AG04450 (cell line): ENCODE measurements around the gene NCAM1. TPM values are rescaled to one million over a fixed set of nuclear protein-coding genes. Genes with fewer than 3 reads are reported as not detected.

Experiments used
- CTCF ChIA-PET: fragments of 300-600, 350-600 bp; formaldehyde crosslinking; extraction: SDS; loops from one replicate; lab custom pipeline; 2022; ENCODE audit warnings: antibody characterized with exemption, inconsistent platforms; lab: Charles Lee
- POLR2A ChIA-PET: fragments of 350-600 bp; formaldehyde crosslinking; extraction: SDS; loops from one replicate; lab custom pipeline; 2021; ENCODE audit warnings: antibody characterized with exemption, inconsistent platforms; lab: Yijun Ruan, JAX
- DNase-seq: peaks from one replicate; pipeline ENCODE4 v3.0.0-alpha.2; 2011; ENCODE audit warnings: low read depth, low spot score
- H3K27ac ChIP-seq: one replicate; pipeline ENCODE4 v1.5.1; 2012; ENCODE audit warnings: low read depth, low read length, control low read depth
- H3K27me3 ChIP-seq: one replicate; pipeline ENCODE4 v1.6.0; 2012; ENCODE audit warnings: low read length; ENCODE audit not compliant: control insufficient read depth, insufficient read depth
- H3K4me3 ChIP-seq: 2 replicates; pipeline ENCODE4 v1.5.1; 2011; ENCODE audit warnings: mild to moderate bottlenecking, low read depth, low read length, control low read depth
- H3K9me3 ChIP-seq: 2 replicates; pipeline ENCODE4 v1.5.1; 2012; ENCODE audit warnings: low read length; ENCODE audit not compliant: control insufficient read depth, insufficient read depth
- polyA plus RNA-seq: library from polyadenylated mRNA; depleted of rRNA; stranded (reverse); fragments of >200 nt; gene quantifications from 2 replicates; pipeline ENCODE4 v1.2.3, GENCODE V29; 2011
- TF ChIP-seq, protein P1 (sequence below): IDR thresholded peaks from 2 replicates; pipeline ENCODE4 v1.5.1; 2011; ENCODE audit warnings: low read depth, low read length, control low read depth, inconsistent platforms

NCAM1 gene
- polyA plus RNA-seq, 1 experiment, result not detected

DNA sequence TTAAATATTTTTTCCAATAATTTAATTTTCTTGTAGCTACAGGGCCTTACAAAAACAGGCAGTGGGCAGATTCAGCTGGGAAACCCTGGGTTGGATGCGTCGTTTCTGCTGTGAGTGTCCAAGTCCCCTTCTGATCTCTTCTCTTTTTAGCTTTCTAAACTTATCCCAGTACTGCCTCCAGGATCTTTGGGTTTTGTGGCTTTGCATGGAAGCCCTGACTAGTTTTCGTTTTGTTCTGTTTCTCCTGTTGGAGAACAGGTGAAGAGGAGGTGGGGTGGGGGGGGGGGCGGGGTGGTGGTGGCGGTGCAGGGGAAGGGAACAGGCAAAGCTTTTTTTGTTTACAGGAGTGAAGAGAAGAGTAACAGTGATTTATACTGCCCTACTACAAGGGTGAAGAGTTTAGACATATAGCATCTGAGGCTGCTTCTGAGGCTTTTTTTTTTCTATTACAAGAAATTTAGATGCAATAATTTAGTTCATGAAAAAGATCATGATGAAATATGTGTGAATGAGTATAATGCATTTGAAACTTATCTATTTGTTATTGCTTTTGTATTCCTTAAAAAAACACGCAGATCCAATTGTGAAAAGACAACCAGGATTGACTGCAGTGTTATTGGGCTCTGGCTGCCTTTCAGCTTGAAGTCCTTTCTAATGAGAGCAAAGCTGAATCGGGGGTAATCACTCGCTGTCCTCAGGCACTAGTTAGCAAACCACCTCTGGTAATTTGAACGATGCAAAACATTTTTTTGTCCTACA, 142.9 kb downstream of the NCAM1 start:
- H3K27me3 ChIP-seq, result no peaks in the 10 kb centered on the region
- H3K9me3 ChIP-seq, result no peaks in the 10 kb centered on the region
- ChIA-PET CTCF (no interaction called here), POLR2A (no interaction called here)
- H3K27ac ChIP-seq, result no peak overlapping the region
- H3K4me3 ChIP-seq, result no peak overlapping the region
- DNase-seq, result no peak
- TF ChIP-seq, protein P1, sequence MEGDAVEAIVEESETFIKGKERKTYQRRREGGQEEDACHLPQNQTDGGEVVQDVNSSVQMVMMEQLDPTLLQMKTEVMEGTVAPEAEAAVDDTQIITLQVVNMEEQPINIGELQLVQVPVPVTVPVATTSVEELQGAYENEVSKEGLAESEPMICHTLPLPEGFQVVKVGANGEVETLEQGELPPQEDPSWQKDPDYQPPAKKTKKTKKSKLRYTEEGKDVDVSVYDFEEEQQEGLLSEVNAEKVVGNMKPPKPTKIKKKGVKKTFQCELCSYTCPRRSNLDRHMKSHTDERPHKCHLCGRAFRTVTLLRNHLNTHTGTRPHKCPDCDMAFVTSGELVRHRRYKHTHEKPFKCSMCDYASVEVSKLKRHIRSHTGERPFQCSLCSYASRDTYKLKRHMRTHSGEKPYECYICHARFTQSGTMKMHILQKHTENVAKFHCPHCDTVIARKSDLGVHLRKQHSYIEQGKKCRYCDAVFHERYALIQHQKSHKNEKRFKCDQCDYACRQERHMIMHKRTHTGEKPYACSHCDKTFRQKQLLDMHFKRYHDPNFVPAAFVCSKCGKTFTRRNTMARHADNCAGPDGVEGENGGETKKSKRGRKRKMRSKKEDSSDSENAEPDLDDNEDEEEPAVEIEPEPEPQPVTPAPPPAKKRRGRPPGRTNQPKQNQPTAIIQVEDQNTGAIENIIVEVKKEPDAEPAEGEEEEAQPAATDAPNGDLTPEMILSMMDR, result no peak

DNA sequence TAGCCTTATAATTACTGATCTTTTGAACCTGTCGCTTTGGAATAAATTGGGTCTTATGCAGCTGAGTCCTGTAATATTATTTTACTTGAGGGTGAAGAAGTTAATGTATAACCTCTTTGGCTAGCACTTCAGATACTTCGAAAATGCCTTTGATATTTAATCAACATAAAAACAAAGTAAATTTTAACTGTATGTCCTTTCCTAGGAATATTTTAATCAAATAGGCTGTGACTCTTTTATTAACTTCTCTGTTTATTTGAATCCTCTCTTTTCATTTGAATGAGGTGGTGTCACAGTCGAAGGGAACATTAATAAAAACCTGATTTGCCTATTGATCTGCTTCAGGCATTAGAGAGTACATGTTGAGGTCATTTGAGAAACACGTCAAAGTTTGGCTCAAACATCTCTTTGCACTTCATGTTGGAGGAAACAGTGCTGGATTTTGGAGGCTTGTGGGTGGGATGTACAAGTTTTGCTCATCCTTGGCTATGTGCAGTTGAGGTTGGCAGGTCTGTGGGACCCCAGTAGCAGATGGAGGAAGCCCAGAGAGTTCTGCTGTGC, 143.6 kb downstream of the NCAM1 start:
- CTCF ChIA-PET, result no interaction called here
- Histone ChIP-seq H3K4me3 (no peak overlapping the region), H3K27ac (no peak overlapping the region), H3K9me3 (no peaks in the 10 kb centered on the region), H3K27me3 (no peaks in the 10 kb centered on the region)
- TF ChIP-seq, protein P1, result no peak
- DNase-seq, result no peak
- POLR2A ChIA-PET, result no interaction called here

DNA sequence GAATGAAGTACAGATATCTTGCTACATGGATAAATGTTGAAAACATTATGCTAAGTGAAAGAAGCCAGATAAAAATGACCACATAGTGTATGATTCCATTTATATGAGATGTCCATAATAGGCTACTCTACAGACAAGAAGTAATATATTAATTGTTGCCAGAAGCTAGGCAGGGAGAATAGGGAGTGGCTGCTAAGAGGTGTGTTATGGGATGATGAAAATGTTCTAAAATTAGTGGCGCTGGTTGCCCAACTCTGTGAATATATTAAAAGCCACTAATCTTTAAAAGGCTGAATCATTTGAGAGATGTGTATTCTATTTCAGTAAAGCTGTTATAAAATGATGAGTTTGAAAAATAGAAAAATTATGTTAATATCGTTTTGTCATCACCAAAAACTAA, 144.4 kb downstream of the NCAM1 start:
- H3K27me3 ChIP-seq, result no peaks in the 10 kb centered on the region
- H3K9me3 ChIP-seq, result no peaks in the 10 kb centered on the region
- ChIA-PET POLR2A (no interaction called here), CTCF (no interaction called here)
- TF ChIP-seq, protein P1, result no peak
- H3K27ac ChIP-seq, result no peak overlapping the region
- DNase-seq, result no peak
- no peak overlapping the region for H3K4me3 ChIP-seq

DNA sequence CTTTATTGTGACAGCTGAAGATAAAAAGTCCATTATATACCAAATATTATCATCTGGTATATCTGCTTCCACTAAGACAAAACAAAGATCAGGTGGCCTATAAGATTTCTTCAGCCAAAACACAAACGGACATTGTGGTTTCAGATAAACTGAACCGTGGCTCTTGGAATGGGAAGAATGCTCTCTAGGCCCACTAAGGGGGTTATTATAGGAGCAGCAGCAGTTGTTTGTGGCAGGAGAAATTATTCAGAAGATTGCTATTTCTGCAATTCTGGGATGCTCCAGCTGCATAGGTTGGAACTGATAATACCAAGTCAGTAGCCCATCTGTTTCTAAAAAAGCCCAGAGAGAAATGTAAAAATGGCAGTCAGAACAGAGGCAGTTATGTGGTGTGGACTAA, 145.3 kb downstream of the NCAM1 start:
- no peak for DNase-seq
- no peaks in the 10 kb centered on the region for H3K9me3 ChIP-seq
- H3K27me3 ChIP-seq, result no peaks in the 10 kb centered on the region
- H3K27ac ChIP-seq, result no peak overlapping the region
- TF ChIP-seq, protein P1, result no peak
- H3K4me3 ChIP-seq, result no peak overlapping the region
- ChIA-PET POLR2A (no interaction called here), CTCF (no interaction called here)

DNA sequence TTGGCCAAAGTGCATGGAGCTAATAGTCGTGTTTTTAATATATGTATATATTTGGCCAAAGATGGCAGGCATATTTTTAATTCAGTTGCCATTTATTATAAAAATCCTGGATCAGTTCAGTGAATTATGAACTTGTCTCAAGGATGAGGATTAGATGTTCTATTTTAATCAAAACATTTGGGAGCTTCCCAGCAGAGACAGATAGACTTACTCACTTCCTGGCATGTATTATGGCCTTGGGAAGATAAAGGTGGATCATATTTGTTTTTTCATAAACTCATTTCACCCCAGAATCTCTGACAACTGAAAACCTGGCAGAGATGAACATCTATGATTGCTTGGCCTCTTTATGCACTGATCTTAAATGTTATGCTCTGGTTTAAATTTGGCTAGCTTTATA, 148.8 kb downstream of the NCAM1 start:
- Histone ChIP-seq H3K27me3 (no peaks in the 10 kb centered on the region), H3K9me3 (no peaks in the 10 kb centered on the region), H3K4me3 (no peak overlapping the region), H3K27ac (no peak overlapping the region)
- no peak for DNase-seq
- CTCF ChIA-PET, result interaction anchor here (1.5 kb wide), 1 partner anchor 521 kb away, joined by 3 read pairs; no protein-coding TSS in a partner anchor
- TF ChIP-seq, protein P1, result no peak
- POLR2A ChIA-PET, result no interaction called here
